ENCODE results near the gene TEKT3.

TEKT3 gene

GRCh38 chr17:15262291-15263205 is 78.8 kb downstream of the TEKT3 start:
- no peak for DNase-seq

GRCh38 chr17:15261802-15262290 is 79.6 kb downstream of the TEKT3 start:
- no peak for DNase-seq

- no peak for DNase-seq
Measured at GRCh38 chr17:15261258-15261801, 80.1 kb downstream of the TEKT3 start.

DNA sequence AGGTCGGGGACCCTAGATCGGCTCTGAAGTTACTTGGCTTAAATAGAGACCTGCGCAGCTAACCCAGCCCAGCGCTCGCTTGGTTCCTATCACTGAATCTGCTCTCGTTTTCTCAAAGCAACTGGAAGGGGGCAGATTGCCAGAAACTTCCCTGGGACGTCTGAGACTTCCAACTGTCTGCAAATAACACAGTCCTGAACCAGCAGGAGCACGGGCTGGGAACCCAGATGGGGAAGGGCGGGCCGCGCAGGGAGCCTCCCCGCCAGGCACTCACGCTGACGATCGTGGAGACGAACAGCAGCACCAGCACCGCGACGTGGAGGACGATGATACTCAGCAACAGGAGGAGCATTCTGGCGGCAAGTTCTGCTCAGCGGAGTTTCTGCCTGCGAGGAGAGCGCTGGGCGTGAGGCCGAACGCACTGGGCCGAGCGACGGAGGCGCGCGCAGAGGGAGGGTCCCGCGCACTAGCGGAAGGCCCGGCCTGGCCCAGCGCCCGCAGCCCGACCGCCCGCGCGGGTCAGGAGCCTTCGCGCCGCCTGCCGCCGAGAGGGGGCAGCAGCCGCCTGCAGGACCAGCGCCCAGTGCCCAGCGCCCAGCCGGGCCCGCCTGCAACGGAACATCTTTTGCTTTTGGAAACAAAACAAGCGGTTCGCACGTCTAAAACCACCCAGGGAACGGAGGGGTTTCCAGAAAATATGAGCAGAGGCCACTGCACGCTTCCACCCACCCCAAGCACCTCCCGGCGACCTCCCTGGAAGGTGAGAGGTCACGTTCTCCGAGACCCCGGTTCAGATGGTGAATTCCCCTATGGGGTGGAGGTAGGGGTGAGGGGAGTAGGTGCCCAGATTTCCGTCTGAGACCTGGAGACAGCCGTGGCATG is 80.8 kb downstream of the TEKT3 start:
- DNase-seq: peak; percentile 1

GRCh38 chr17:15257796-15258512 is 83.4 kb downstream of the TEKT3 start:
- no peak for DNase-seq

GRCh38 chr17:15257258-15257788 is 84.1 kb downstream of the TEKT3 start:
- DNase-seq: peak; percentile 3

DNA sequence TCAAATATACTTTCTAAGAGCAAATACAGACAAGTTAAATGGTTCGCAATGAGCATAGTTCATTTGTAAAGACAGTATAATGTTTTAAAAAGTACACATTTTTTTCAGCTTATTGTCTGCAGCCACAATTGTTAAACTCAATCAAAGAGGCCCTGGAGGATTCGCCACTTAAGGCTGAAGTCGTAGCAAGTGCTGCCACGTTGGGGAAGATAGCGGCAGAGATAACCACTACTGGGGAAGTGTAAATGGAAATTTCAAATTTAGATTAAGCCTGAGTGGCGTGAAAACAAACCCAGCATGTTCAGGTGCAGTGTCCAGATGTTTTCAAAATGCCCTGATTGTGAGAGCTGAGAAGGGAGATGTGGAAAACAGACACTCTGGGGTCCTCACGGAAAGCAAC is 84.7 kb downstream of the TEKT3 start:
- no peak for DNase-seq

- DNase-seq: no peak
Measured at GRCh38 chr17:15255713-15256454, 85.5 kb downstream of the TEKT3 start.

Measured in NCI-H524 treated with DMSO at 0.1 percent for 48 hours (cell line).